Activated naive CD8-positive, alpha-beta T cell treated with anti-CD3 and anti-CD28 coated beads for 36 hours (primary cell): ENCODE data around the gene RNLS. TPM values are rescaled to one million over a fixed set of nuclear protein-coding genes. Genes with fewer than 3 reads are reported as not detected.

Experiments used
- DNase-seq: peaks from one replicate; pipeline ENCODE4 v3.0.0; 2021
- H3K27ac Mint-ChIP-seq: one replicate; pipeline ENCODE4 v1.8.0; 2022; ENCODE audit warnings: mild to moderate bottlenecking, moderate library complexity, mixed read lengths
- H3K27me3 Mint-ChIP-seq: one replicate; pipeline ENCODE4 v1.8.0; 2022; ENCODE audit warnings: mild to moderate bottlenecking, mixed read lengths
- H3K36me3 Mint-ChIP-seq: one replicate; pipeline ENCODE4 v1.8.0; 2021; ENCODE audit warnings: mild to moderate bottlenecking, mixed read lengths
- H3K4me1 Mint-ChIP-seq: one replicate; pipeline ENCODE4 v1.8.0; 2021; ENCODE audit warnings: mixed read lengths
- H3K4me3 Mint-ChIP-seq: one replicate; pipeline ENCODE4 v1.8.0; 2022; ENCODE audit warnings: mild to moderate bottlenecking, moderate library complexity, mixed read lengths
- H3K9me3 Mint-ChIP-seq: one replicate; pipeline ENCODE4 v1.8.0; 2022; ENCODE audit warnings: mixed read lengths
- total RNA-seq, 2 experiments: library from RNA; stranded (reverse); gene quantifications; one replicate each; pipeline ENCODE4 v1.2.3, GENCODE V29; 2021

The RNLS gene
- total RNA-seq, 2 experiments from 2014 or later: 4.0 to 4.3 TPM

DNA sequence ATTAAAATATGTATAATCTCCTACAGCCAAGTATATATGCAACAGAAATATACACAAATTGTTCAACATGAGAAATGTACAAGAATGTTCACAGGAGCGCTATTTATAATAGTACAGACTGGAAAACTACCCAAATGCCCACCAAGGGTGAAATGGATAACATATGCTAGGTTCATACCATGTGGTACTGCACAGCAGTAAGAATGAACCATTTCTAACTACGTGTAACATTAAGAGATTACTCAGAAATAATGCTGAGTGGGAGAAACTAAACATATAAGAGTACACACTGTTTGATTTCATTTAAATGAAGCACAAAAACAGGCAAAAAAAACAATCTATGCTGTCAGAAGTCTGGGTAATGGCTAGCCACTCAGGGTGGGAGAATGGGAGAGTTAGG is 45.8 kb downstream of the RNLS start:
- Mint-ChIP-seq H3K9me3 (no peaks in the 10 kb centered on the region), H3K36me3 (no peaks in the 10 kb centered on the region), H3K4me1 (no peaks in the 10 kb centered on the region), H3K27me3 (no peaks in the 10 kb centered on the region), H3K4me3 (no peak overlapping the region), H3K27ac (no peak overlapping the region)
- DNase-seq: no peak

GRCh38 chr10:88536437-88536836 is 46.7 kb downstream of the RNLS start:
- Mint-ChIP-seq H3K27ac (no peak overlapping the region), H3K27me3 (no peaks in the 10 kb centered on the region), H3K4me3 (no peak overlapping the region), H3K36me3 (no peaks in the 10 kb centered on the region), H3K9me3 (no peaks in the 10 kb centered on the region), H3K4me1 (no peaks in the 10 kb centered on the region)
- no peak for DNase-seq

- Mint-ChIP-seq H3K9me3 (no peaks in the 10 kb centered on the region), H3K4me1 (no peaks in the 10 kb centered on the region)
Measured at GRCh38 chr10:88534072-88534665, 48.9 kb downstream of the RNLS start.

DNA sequence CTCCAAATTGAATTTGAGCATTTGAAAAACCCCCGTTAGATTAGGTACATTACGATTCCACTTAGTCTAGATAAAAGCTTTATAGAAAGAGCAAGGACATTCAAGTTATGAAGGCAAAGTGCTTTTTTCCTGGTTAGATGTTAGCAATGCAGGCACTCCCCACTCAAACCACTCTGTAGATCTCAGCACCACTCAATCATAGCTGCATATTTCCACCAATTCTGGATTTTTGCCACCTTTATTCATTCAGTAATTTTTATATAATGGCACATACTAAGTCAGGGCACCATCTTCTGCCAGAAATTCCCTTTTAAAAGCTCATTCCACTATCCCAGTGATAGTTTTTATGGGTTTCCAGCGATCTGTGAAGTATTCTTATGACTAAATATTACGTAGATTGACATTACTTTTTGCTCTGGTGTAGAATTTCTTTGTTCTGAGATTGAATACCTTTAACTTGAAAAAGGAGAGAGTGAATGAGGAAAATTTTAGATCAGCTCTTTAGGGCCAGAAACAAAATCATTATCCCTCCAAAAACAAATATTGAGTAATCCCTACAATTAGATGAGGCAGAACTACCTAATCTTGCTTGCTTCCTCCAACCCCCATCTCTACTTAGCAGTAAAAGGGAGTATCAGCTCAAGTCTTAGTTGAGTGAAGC is 51.6 kb downstream of the RNLS start:
- Mint-ChIP-seq H3K4me3 (no peak overlapping the region), H3K36me3 (no peaks in the 10 kb centered on the region), H3K27ac (no peak overlapping the region), H3K4me1 (no peaks in the 10 kb centered on the region), H3K27me3 (peaks cover 4% of the 10 kb centered on the region), H3K9me3 (no peaks in the 10 kb centered on the region)
- DNase-seq: no peak

More at GRCh38 chr10:88534072-88534665, 48.9 kb downstream of the RNLS start:
- no peak for DNase-seq
- Mint-ChIP-seq H3K4me3 (no peak overlapping the region), H3K36me3 (no peaks in the 10 kb centered on the region), H3K27ac (no peak overlapping the region), H3K27me3 (no peaks in the 10 kb centered on the region)

- no peaks in the 10 kb centered on the region for H3K9me3 Mint-ChIP-seq
- no peak overlapping the region for H3K4me3 Mint-ChIP-seq
- no peaks in the 10 kb centered on the region for H3K4me1 Mint-ChIP-seq
- H3K36me3 Mint-ChIP-seq: no peaks in the 10 kb centered on the region
- peaks cover 4% of the 10 kb centered on the region for H3K27me3 Mint-ChIP-seq
- no peak overlapping the region for H3K27ac Mint-ChIP-seq
- no peak for DNase-seq
Measured at GRCh38 chr10:88530629-88531391, 52.3 kb downstream of the RNLS start.

GRCh38 chr10:88530093-88530492 is 53.0 kb downstream of the RNLS start:
- no peak for DNase-seq
- peaks cover 4% of the 10 kb centered on the region for H3K27me3 Mint-ChIP-seq
- no peaks in the 10 kb centered on the region for H3K9me3 Mint-ChIP-seq
- no peaks in the 10 kb centered on the region for H3K36me3 Mint-ChIP-seq
- no peak overlapping the region for H3K27ac Mint-ChIP-seq
- H3K4me3 Mint-ChIP-seq: no peak overlapping the region
- H3K4me1 Mint-ChIP-seq: no peaks in the 10 kb centered on the region

GRCh38 chr10:88528806-88529570 is 54.1 kb downstream of the RNLS start:
- Mint-ChIP-seq H3K27me3 (peaks cover 4% of the 10 kb centered on the region), H3K4me1 (no peaks in the 10 kb centered on the region), H3K36me3 (peaks cover under 1% of the 10 kb centered on the region), H3K9me3 (no peaks in the 10 kb centered on the region), H3K27ac (no peak overlapping the region), H3K4me3 (no peak overlapping the region)
- no peak for DNase-seq

GRCh38 chr10:88528201-88528600 is 54.9 kb downstream of the RNLS start:
- peaks cover 1% of the 10 kb centered on the region for H3K36me3 Mint-ChIP-seq
- no peak overlapping the region for H3K27ac Mint-ChIP-seq
- no peak for DNase-seq
- no peaks in the 10 kb centered on the region for H3K4me1 Mint-ChIP-seq
- H3K27me3 Mint-ChIP-seq: peaks cover 4% of the 10 kb centered on the region
- no peak overlapping the region for H3K4me3 Mint-ChIP-seq
- no peaks in the 10 kb centered on the region for H3K9me3 Mint-ChIP-seq

DNA sequence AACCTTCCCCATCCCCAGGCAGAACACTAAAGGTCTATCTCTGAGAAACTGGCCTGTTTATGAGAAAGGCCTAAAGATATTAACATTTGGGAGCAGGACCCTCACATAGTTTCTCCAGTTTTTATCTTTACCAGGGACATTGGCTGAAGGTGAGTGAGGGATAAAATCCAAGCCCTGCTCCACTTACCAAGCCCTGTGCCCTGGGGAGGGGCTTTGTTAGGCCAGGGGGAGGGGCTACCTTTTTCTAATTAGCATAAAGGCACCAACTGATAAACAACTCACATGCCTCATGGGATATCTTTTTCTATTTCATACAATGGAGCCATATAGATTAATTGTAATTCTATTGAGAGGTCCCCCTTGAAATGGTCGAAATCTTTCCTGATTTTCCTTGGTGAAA is 55.9 kb downstream of the RNLS start:
- Mint-ChIP-seq H3K4me3 (no peak overlapping the region), H3K27ac (no peak overlapping the region), H3K9me3 (no peaks in the 10 kb centered on the region), H3K36me3 (peaks cover 1% of the 10 kb centered on the region), H3K27me3 (peaks cover 4% of the 10 kb centered on the region), H3K4me1 (no peaks in the 10 kb centered on the region)
- DNase-seq: no peak

- DNase-seq: no peak
Measured at GRCh38 chr10:88526501-88527105, 56.5 kb downstream of the RNLS start.

DNA sequence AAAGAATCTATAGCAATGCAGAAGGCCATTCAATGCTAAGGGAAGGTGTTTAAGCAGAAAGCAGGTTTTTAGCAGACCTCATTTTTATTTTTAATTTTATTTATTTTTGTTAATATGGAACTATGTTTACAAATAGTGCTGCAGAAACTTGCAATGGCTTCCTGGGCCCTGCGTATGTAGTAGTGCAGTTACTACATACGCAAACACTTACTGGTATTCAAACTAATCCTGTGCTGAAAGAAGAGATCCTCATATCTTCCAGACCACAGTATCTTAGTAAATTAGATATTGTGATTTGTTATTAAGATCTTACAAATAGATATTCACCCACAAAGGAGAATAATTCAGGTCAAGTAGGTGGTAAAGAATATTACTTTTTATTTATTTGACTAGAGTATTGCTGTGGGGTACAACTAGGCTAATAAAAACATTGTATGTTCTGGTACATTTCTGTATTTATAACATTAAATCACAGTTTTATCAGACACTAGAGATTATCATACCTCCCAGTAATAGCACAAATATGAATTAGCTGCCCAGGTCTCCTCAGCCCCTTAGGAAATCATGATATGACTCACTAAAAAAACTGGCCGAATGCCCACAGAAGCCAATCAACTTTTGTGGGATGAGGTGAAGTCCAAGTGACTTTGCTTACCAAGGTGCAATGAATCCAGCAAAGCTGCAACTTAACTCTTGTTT is 57.6 kb downstream of the RNLS start:
- Mint-ChIP-seq H3K36me3 (peaks cover 1% of the 10 kb centered on the region), H3K9me3 (no peaks in the 10 kb centered on the region), H3K27me3 (peaks cover 4% of the 10 kb centered on the region), H3K4me1 (no peaks in the 10 kb centered on the region), H3K27ac (no peak overlapping the region), H3K4me3 (no peak overlapping the region)
- no peak for DNase-seq

More at GRCh38 chr10:88526501-88527105, 56.5 kb downstream of the RNLS start:
- H3K27ac Mint-ChIP-seq: no peak overlapping the region
- H3K27me3 Mint-ChIP-seq: peaks cover 4% of the 10 kb centered on the region
- H3K4me3 Mint-ChIP-seq: no peak overlapping the region
- H3K9me3 Mint-ChIP-seq: no peaks in the 10 kb centered on the region
- no peaks in the 10 kb centered on the region for H3K4me1 Mint-ChIP-seq
- H3K36me3 Mint-ChIP-seq: peaks cover 1% of the 10 kb centered on the region

DNA sequence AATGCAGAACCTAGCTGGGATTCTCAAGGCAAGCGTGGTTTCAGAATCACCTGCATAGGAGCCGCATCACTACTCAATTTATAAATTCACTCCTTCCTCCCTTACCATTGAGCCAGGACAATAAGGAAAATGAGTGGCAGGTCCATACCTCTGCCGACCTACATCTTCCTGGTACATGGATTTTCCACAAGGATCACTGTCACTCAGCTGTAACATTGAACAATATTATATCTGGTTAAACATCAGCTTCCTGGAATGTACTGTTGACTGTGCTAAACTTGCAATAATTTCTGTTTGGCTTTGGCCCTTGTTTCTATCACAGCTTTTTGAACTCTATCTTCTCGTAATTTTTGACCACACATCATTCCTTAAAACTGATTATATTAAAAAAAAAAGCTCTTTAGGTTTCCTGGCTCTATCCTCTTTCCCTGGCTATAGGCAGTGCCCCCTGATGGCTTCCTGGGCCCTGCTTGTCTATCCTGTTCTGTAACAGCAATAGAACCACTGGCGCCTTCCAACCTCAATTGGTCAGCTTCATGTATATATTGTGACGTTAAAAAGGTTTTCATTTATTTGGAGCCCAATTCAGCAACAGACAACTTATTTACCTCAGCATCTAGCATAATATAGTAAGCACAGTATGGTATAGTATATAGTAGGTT is 59.2 kb downstream of the RNLS start:
- H3K27ac Mint-ChIP-seq: no peak overlapping the region
- H3K4me3 Mint-ChIP-seq: no peak overlapping the region
- peaks cover 1% of the 10 kb centered on the region for H3K4me1 Mint-ChIP-seq
- DNase-seq: no peak
- H3K27me3 Mint-ChIP-seq: peaks cover 4% of the 10 kb centered on the region
- peaks cover 1% of the 10 kb centered on the region for H3K36me3 Mint-ChIP-seq
- no peaks in the 10 kb centered on the region for H3K9me3 Mint-ChIP-seq

- H3K27ac Mint-ChIP-seq: no peak overlapping the region
- no peaks in the 10 kb centered on the region for H3K9me3 Mint-ChIP-seq
- peaks cover 1% of the 10 kb centered on the region for H3K36me3 Mint-ChIP-seq
- no peak overlapping the region for H3K4me3 Mint-ChIP-seq
- peaks cover 1% of the 10 kb centered on the region for H3K4me1 Mint-ChIP-seq
- H3K27me3 Mint-ChIP-seq: no peaks in the 10 kb centered on the region
- DNase-seq: no peak
Measured at GRCh38 chr10:88522715-88523114, 60.4 kb downstream of the RNLS start.

DNA sequence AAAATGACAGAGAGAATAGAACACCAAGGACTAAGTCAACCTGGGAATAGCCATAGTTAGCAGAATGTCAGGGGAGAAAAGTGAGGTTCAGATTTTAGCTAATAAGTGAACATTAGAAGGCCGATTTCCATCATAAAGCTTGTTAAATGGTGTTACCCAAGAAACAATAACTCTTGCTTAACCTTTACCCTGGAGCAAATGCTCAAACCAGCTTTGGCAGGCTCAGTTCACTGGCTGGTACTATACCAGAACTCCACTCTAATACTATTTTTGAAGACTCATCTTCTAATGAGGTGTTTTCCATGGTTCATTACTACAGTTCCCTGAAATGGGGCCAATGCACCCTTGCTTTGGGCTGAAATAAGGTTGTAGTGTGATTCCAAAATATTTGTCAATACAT is 61.3 kb downstream of the RNLS start:
- Mint-ChIP-seq H3K9me3 (no peaks in the 10 kb centered on the region), H3K4me3 (no peak overlapping the region), H3K27ac (no peak overlapping the region), H3K27me3 (no peaks in the 10 kb centered on the region), H3K4me1 (peaks cover 1% of the 10 kb centered on the region), H3K36me3 (peaks cover 1% of the 10 kb centered on the region)
- DNase-seq: no peak
